Adipocyte (in vitro differentiated cells): Measurements from ENCODE around the gene RPRD1A.

Experiments used
- DNase-seq: peaks from one replicate; pipeline ENCODE4 v3.0.0-alpha.2; 2015; ENCODE audit warnings: low read depth
- H3K27me3 ChIP-seq: replicated peaks from 2 replicates; pipeline ENCODE4 v1.7.0; 2013; ENCODE audit warnings: mild to moderate bottlenecking, low read length, moderate library complexity; ENCODE audit not compliant: control insufficient read depth, insufficient read depth
- H3K36me3 ChIP-seq: 2 replicates; pipeline ENCODE4 v1.7.0; 2013; ENCODE audit warnings: low read length, mild to moderate bottlenecking, moderate library complexity; ENCODE audit not compliant: control insufficient read depth, insufficient read depth, severe bottlenecking
- H3K4me1 ChIP-seq: 2 replicates; pipeline ENCODE4 v1.7.0; 2013; ENCODE audit warnings: mild to moderate bottlenecking, low read length, moderate library complexity; ENCODE audit not compliant: control insufficient read depth, insufficient read depth
- H3K4me3 ChIP-seq: 2 replicates; pipeline ENCODE4 v1.7.0; 2013; ENCODE audit warnings: mild to moderate bottlenecking, low read length, moderate library complexity
- H3K9ac ChIP-seq: 2 replicates; pipeline ENCODE4 v1.7.0; 2013; ENCODE audit warnings: mild to moderate bottlenecking, low read length, moderate library complexity
- H3K9me3 ChIP-seq: 2 replicates; pipeline ENCODE4 v1.7.0; 2013; ENCODE audit warnings: mild to moderate bottlenecking, low read length, moderate library complexity; ENCODE audit not compliant: control insufficient read depth

Gene RPRD1A

DNA sequence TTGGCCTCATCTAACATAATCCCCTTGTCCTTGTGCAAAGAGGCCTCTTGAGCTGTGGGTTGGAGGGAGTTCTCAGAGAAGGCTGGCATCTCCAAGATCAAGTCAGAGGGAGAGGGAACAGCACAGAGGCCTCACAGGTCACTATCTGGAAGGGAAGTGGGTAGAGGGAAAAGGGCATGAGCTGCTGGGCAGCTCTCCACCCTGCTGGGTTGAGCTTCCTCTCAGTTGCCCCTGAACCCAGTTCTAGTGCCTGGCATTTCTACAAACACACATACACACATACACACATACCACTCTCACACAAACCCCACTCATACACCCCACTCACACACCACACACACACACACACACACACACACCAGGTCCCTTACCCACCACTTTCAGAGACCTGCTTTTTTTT, 125.2 kb downstream of the RPRD1A start:
- no peaks in the 10 kb centered on the region for H3K4me1 ChIP-seq
- no peaks in the 10 kb centered on the region for H3K9me3 ChIP-seq
- H3K36me3 ChIP-seq = no peaks in the 10 kb centered on the region
- peaks cover 10% of the 10 kb centered on the region for H3K27me3 ChIP-seq
- no peak overlapping the region for H3K9ac ChIP-seq
- no peak overlapping the region for H3K4me3 ChIP-seq
- no peak for DNase-seq

DNA sequence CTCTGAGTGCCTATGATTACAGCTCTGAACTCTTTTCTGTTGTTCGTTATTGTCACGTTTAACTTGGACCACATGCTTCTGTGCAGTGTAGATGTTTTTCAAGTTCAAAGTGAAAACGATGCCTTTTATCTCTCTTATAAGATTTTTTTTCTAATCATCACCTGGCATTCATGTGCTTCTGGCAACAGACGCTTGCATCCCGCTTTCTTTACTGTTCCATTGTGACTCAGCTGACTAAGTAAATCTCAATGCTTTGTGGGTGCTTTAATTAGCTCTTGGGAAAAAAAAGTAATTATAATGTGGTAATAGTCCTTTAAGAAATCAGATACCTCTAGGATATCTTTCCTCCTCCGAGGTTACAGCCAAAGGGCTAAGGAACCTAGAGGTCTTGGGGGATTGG, 126.1 kb downstream of the RPRD1A start:
- Histone ChIP-seq H3K9me3 (no peaks in the 10 kb centered on the region), H3K9ac (no peak overlapping the region), H3K36me3 (no peaks in the 10 kb centered on the region), H3K27me3 (peaks cover 10% of the 10 kb centered on the region), H3K4me3 (no peak overlapping the region), H3K4me1 (no peaks in the 10 kb centered on the region)
- no peak for DNase-seq
